Trophoblast cell (in vitro differentiated cells and primary cell): Measurements from ENCODE around the gene RFTN1.

Experiments
- DNase-seq, 2 donors: peaks; one replicate each; pipeline ENCODE4 v3.0.0-alpha.2; 2016
- H2AFZ ChIP-seq: 2 replicates; pipeline ENCODE4 v1.6.1; 2013; ENCODE audit warnings: low read length, moderate library complexity, mild to moderate bottlenecking; ENCODE audit not compliant: insufficient read depth, poor library complexity
- H2AK5ac ChIP-seq: 2 replicates; pipeline ENCODE4 v1.6.1; 2013; ENCODE audit warnings: mild to moderate bottlenecking, low read length
- H2BK120ac ChIP-seq: 2 replicates; pipeline ENCODE4 v1.6.1; 2013; ENCODE audit warnings: low read length, mild to moderate bottlenecking, moderate library complexity; ENCODE audit not compliant: insufficient read depth, poor library complexity
- H2BK12ac ChIP-seq: 2 replicates; pipeline ENCODE4 v1.6.1; 2013; ENCODE audit warnings: mild to moderate bottlenecking, low read length, moderate library complexity
- H2BK5ac ChIP-seq: 2 replicates; pipeline ENCODE4 v1.6.1; 2013; ENCODE audit warnings: low read length, low read depth, moderate library complexity, mild to moderate bottlenecking; ENCODE audit not compliant: poor library complexity
- H3K14ac ChIP-seq: 2 replicates; pipeline ENCODE4 v1.6.1; 2013; ENCODE audit warnings: mild to moderate bottlenecking, low read length
- H3K18ac ChIP-seq: 2 replicates; pipeline ENCODE4 v1.6.1; 2013; ENCODE audit warnings: mild to moderate bottlenecking, low read length
- H3K23ac ChIP-seq: 2 replicates; pipeline ENCODE4 v1.6.1; 2013; ENCODE audit warnings: low read length
- H3K27ac ChIP-seq: 2 replicates; pipeline ENCODE4 v1.5.1; 2013; ENCODE audit warnings: low read depth, mild to moderate bottlenecking, inconsistent platforms, low read length, moderate library complexity
- H3K27me3 ChIP-seq: 2 replicates; pipeline ENCODE4 v1.6.1; 2013; ENCODE audit warnings: inconsistent platforms, mild to moderate bottlenecking, low read length, moderate library complexity; ENCODE audit not compliant: insufficient read depth
- H3K36me3 ChIP-seq, 2 experiments: 1 replicate in 1 of 2; 2 replicates in 1 of 2; pipeline ENCODE4 v1.6.1; 2013; ENCODE audit warnings: low read length in 2 of 2, mild to moderate bottlenecking in 2 of 2, moderate library complexity in 1 of 2; ENCODE audit not compliant: insufficient read depth in 2 of 2, control insufficient read depth in 1 of 2
- H3K4ac ChIP-seq: 2 replicates; pipeline ENCODE4 v1.6.1; 2013; ENCODE audit warnings: low read depth, mild to moderate bottlenecking, low read length, moderate library complexity
- H3K4me1 ChIP-seq, 2 experiments: 1 replicate in 1 of 2; 2 replicates in 1 of 2; pipeline ENCODE4 v1.6.1; 2013; ENCODE audit warnings: low read length in 2 of 2, mild to moderate bottlenecking in 2 of 2, moderate library complexity in 1 of 2; ENCODE audit not compliant: insufficient read depth in 2 of 2, control insufficient read depth in 1 of 2
- H3K4me2 ChIP-seq: 2 replicates; pipeline ENCODE4 v1.6.1; 2013; ENCODE audit warnings: inconsistent platforms, mild to moderate bottlenecking, low read length, moderate library complexity
- H3K4me3 ChIP-seq: 2 replicates; pipeline ENCODE4 v1.5.1; 2013; ENCODE audit warnings: mild to moderate bottlenecking, low read depth, low read length, inconsistent platforms
- H3K79me1 ChIP-seq: one replicate; pipeline ENCODE4 v1.6.1; 2013; ENCODE audit warnings: low read length
- H3K79me2 ChIP-seq: 2 replicates; pipeline ENCODE4 v1.6.1; 2013; ENCODE audit warnings: low read length, mild to moderate bottlenecking; ENCODE audit not compliant: control insufficient read depth, insufficient read depth, poor library complexity
- H3K9ac ChIP-seq: 2 replicates; pipeline ENCODE4 v1.6.1; 2013; ENCODE audit warnings: mild to moderate bottlenecking, low read length
- H3K9me3 ChIP-seq: 2 replicates; pipeline ENCODE4 v1.6.1; 2013; ENCODE audit warnings: low read depth, mild to moderate bottlenecking, control low read depth, inconsistent platforms, low read length; ENCODE audit not compliant: insufficient read depth
- H4K12ac ChIP-seq: 2 replicates; pipeline ENCODE4 v1.6.1; 2013; ENCODE audit warnings: low read depth, mild to moderate bottlenecking, low read length, moderate library complexity
- H4K8ac ChIP-seq: 2 replicates; pipeline ENCODE4 v1.6.1; 2013; ENCODE audit warnings: low read depth, mild to moderate bottlenecking, low read length, moderate library complexity
- H4K91ac ChIP-seq: one replicate; pipeline ENCODE4 v1.6.1; 2013; ENCODE audit warnings: low read depth, mild to moderate bottlenecking, low read length, moderate library complexity
- WGBS: extraction: QIAGEN DNeasy Blood & Tissue Kit; methylation state at CpG from one replicate; pipeline ENCODE4 v1.1.7; 2013; ENCODE audit warnings: missing lambda C conversion rate; ENCODE audit not compliant: insufficient read length, insufficient coverage; ENCODE audit errors: extremely low coverage; 5-methylcytosine and 5-hydroxymethylcytosine counted together

RFTN1 gene

DNA sequence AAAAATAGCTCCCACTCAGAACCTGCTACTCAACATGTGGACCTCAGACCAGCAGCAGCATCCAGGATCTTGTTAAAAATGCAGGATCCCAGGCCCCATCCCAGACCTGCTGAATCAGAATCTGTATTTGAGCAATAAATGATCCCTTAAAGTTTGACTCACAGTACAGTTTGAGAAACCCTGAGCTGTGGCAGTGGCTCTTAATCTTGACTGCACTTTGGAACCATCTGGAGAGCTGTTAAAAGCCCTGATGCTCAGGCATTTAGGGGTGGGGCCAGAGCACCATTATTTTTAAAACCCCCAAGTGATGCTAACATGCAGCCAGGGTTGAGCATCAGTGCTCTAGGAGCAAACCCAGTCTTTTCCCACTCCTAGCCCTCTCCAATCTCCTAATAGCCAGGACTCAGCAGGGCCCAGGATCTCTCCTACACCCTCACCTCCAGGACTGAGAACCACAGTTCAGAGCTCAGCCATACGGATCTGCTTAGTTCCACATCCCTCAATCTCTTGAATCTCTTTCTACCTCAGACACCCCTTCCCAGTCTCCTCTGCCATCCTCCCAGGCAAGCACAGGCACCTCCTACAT, 10.2 kb downstream of the RFTN1 start:
- Histone ChIP-seq H3K27me3 (no peaks in the 10 kb centered on the region), H2BK12ac (no peak overlapping the region), H3K18ac (no peak overlapping the region), H3K23ac (no peak overlapping the region), H3K4me3 (no peak overlapping the region), H2AK5ac (no peak overlapping the region), H2BK5ac (no peak overlapping the region), H3K14ac (no peak overlapping the region), H3K79me2 (no peaks in the 10 kb centered on the region), H3K27ac (no peak overlapping the region), H3K79me1 (no peaks in the 10 kb centered on the region), H4K8ac (no peak overlapping the region), H3K4ac (no peak overlapping the region), H3K9ac (no peak overlapping the region), H2AFZ (no peak overlapping the region), H3K36me3 (no peaks in the 10 kb centered on the region), H4K91ac (no peak overlapping the region), H3K4me1 (no peaks in the 10 kb centered on the region), H3K9me3 (peaks cover 1% of the 10 kb centered on the region), H3K4me2 (no peak overlapping the region), H2BK120ac (no peak overlapping the region), H4K12ac (no peak overlapping the region)
- no CpG with 5 or more reads among the region's 1 CpG for WGBS
- DNase-seq: no peak

- H3K27me3 ChIP-seq: no peaks in the 10 kb centered on the region
- H3K79me1 ChIP-seq: no peaks in the 10 kb centered on the region
- H3K9ac ChIP-seq: no peak overlapping the region
- H2BK120ac ChIP-seq: no peak overlapping the region
- H3K4me2 ChIP-seq: no peak overlapping the region
- no peaks in the 10 kb centered on the region for H3K4me1 ChIP-seq
- no peak overlapping the region for H4K8ac ChIP-seq
- H3K14ac ChIP-seq: no peak overlapping the region
- H3K4me3 ChIP-seq: no peak overlapping the region
- no peak overlapping the region for H2BK12ac ChIP-seq
- no peak overlapping the region for H2BK5ac ChIP-seq
- no peak overlapping the region for H3K4ac ChIP-seq
- no peak overlapping the region for H3K23ac ChIP-seq
- H3K18ac ChIP-seq: no peak overlapping the region
- no peak overlapping the region for H4K12ac ChIP-seq
- no peak overlapping the region for H4K91ac ChIP-seq
- no peaks in the 10 kb centered on the region for H3K36me3 ChIP-seq
- H3K79me2 ChIP-seq: no peaks in the 10 kb centered on the region
- no peak overlapping the region for H2AFZ ChIP-seq
- no peak for DNase-seq
- no CpG with 5 or more reads among the region's 7 CpGs for WGBS
- peaks cover 1% of the 10 kb centered on the region for H3K9me3 ChIP-seq
- no peak overlapping the region for H3K27ac ChIP-seq
- H2AK5ac ChIP-seq: no peak overlapping the region
Measured at GRCh38 chr3:16502347-16502908, 11.1 kb downstream of the RFTN1 start.

DNA sequence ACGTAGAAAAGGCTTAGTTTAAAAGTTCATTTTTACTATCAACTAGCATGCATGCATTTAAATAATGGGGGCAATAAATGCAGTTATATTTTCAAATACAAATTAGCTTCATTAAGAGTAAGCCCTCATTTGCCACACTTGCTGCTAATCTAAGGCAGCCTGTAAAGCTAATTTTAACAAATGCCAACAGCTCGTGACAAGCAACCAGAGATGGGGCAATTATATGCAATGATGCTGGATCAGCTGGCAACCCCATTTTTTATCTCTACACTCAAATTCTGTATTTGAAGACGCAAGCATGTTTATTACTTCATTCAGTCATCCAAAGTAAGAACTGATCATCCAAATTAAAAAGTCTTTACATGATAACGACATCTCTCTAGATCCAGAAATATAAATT, 12.1 kb downstream of the RFTN1 start:
- Histone ChIP-seq H3K4ac (no peak overlapping the region), H3K23ac (no peak overlapping the region), H3K79me2 (no peaks in the 10 kb centered on the region), H3K27ac (no peak overlapping the region), H3K4me3 (no peak overlapping the region), H3K9me3 (peaks cover 3% of the 10 kb centered on the region), H4K12ac (no peak overlapping the region), H2AK5ac (no peak overlapping the region), H3K14ac (no peak overlapping the region), H4K91ac (no peak overlapping the region), H3K4me2 (no peak overlapping the region), H3K4me1 (no peaks in the 10 kb centered on the region), H2BK120ac (no peak overlapping the region), H3K36me3 (no peaks in the 10 kb centered on the region), H3K27me3 (no peaks in the 10 kb centered on the region), H3K18ac (no peak overlapping the region), H4K8ac (no peak overlapping the region), H2AFZ (no peak overlapping the region), H2BK12ac (no peak overlapping the region), H2BK5ac (no peak overlapping the region), H3K79me1 (no peaks in the 10 kb centered on the region), H3K9ac (no peak overlapping the region)
- DNase-seq: no peak
- WGBS: no CpG with 5 or more reads among the region's 4 CpGs

- H2AK5ac ChIP-seq: no peak overlapping the region
- H3K79me1 ChIP-seq: no peaks in the 10 kb centered on the region
- H4K91ac ChIP-seq: no peak overlapping the region
- no peak overlapping the region for H3K9ac ChIP-seq
- H4K8ac ChIP-seq: no peak overlapping the region
- no peaks in the 10 kb centered on the region for H3K36me3 ChIP-seq
- no peak overlapping the region for H3K14ac ChIP-seq
- no peaks in the 10 kb centered on the region for H3K79me2 ChIP-seq
- no peaks in the 10 kb centered on the region for H3K4me1 ChIP-seq
- H3K18ac ChIP-seq: no peak overlapping the region
- H3K23ac ChIP-seq: no peak overlapping the region
- H3K4ac ChIP-seq: no peak overlapping the region
- no peak overlapping the region for H2BK5ac ChIP-seq
- no peak overlapping the region for H4K12ac ChIP-seq
- DNase-seq: no peak
- H3K9me3 ChIP-seq: peaks cover 2% of the 10 kb centered on the region
- WGBS: no CpG with 5 or more reads among the region's 12 CpGs
- H3K27ac ChIP-seq: no peak overlapping the region
- no peaks in the 10 kb centered on the region for H3K27me3 ChIP-seq
- H3K4me2 ChIP-seq: no peak overlapping the region
- no peak overlapping the region for H2BK120ac ChIP-seq
- H3K4me3 ChIP-seq: no peak overlapping the region
- no peak overlapping the region for H2BK12ac ChIP-seq
- H2AFZ ChIP-seq: no peak overlapping the region
Measured at GRCh38 chr3:16500911-16501310, 12.6 kb downstream of the RFTN1 start.
